NCI-H460 (cell line): ENCODE data around the gene MPZL3. TPM values are rescaled to one million over a fixed set of nuclear protein-coding genes. Genes with fewer than 3 reads are reported as not detected.
A peak's percentile ranks its signal among the peaks of the same experiment; 100 is the strongest.

Source experiments
- DNase-seq: peaks from one replicate; pipeline ENCODE4 v3.0.0-alpha.2; 2016; ENCODE audit warnings: low read depth; ENCODE audit errors: extremely low read depth
- total RNA-seq: library from RNA; depleted of rRNA; stranded (reverse); fragments of >200 nt; shearing (Covaris generic); gene quantifications from 2 replicates; pipeline ENCODE4 v1.2.3, GENCODE V29; 2014

MPZL3 gene
- total RNA-seq, 1 experiment from 2014 or later, result 3.4 TPM

DNA sequence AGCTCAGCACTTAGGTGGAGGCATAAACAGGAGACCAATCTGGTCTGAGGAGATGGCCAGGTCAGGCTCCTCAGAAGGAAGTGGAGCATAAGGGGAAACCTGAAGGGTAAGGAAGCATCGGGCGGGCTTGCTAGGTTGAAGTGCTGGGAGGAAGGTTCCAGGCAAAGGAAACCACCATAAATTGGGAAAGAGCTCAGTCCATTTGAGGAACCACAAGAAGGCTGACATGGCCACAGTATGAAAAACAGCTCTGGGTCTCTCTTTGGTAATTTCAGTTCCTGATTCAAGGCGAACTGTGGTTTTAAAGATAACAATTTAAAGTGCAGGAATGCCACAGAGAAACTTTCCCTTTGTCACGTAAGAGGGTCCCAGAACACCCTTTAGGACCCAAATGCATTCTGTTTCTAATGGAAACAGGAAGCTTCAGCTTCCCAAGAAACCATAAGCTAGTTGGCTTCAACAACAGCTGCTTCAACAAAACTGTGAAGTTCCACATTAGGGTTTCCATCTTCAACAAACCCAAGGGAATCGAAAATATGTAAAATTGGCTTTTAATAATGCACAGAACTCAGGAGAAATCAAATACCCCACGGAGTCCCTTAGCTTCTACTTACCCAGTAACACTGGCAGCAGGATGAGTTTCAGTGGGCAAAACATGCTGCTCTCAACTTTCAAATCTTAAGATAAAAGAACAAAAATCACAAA, 37.8 kb downstream of the MPZL3 start:
- no peak for DNase-seq

DNA sequence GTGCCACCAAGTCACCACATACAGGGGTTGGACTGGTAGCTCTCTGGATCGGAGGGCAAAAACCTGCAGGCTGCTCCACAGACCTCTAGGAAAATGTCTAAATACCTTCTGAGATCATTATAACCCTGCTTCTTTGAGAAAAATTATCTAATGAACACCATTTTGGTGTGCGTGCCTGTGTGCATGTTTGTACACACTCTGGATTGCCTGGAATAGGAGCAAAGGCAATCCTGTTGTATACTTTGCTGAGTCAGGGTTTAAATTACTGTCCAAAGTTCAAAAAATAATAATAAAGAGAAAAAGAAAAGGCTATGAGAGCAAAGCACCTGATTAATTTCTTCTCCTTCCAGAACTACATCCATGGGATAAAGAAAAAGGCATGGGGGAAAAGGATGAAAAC, 38.4 kb downstream of the MPZL3 start:
- DNase-seq, result no peak

GRCh38 chr11:118213201-118213600, 39.0 kb downstream of the MPZL3 start:
- no peak for DNase-seq

GRCh38 chr11:118212781-118213191, 39.4 kb downstream of the MPZL3 start:
- no peak for DNase-seq

GRCh38 chr11:118212131-118212725, 39.9 kb downstream of the MPZL3 start:
- DNase-seq, result no peak

GRCh38 chr11:118211006-118211405, 41.2 kb downstream of the MPZL3 start:
- no peak for DNase-seq

GRCh38 chr11:118210323-118210722, 41.8 kb downstream of the MPZL3 start:
- no peak for DNase-seq

DNA sequence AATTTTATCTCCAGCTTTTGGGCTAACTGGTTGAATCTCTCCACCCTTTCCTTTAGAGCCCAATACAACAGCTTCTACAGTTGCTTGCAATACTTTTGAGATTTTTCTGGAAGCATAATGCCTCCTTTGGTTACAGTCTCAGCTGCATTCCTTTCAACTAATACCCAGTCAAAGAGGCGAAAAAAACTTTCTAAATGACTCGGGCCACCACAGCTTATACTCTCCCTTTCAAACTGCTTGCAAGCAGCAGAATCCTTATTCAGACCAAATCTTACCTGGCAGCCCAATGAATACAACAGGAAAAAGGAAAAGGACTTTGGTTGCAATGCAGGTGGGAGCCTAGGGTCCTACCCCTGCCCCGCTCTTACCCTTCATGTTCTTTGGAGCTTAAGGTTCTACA, 43.1 kb downstream of the MPZL3 start:
- DNase-seq, result no peak

GRCh38 chr11:118207079-118207478, 45.1 kb downstream of the MPZL3 start:
- no peak for DNase-seq

- no peak for DNase-seq
These were observed 45.7 kb downstream of the MPZL3 start for GRCh38 chr11:118206391-118207031.

DNA sequence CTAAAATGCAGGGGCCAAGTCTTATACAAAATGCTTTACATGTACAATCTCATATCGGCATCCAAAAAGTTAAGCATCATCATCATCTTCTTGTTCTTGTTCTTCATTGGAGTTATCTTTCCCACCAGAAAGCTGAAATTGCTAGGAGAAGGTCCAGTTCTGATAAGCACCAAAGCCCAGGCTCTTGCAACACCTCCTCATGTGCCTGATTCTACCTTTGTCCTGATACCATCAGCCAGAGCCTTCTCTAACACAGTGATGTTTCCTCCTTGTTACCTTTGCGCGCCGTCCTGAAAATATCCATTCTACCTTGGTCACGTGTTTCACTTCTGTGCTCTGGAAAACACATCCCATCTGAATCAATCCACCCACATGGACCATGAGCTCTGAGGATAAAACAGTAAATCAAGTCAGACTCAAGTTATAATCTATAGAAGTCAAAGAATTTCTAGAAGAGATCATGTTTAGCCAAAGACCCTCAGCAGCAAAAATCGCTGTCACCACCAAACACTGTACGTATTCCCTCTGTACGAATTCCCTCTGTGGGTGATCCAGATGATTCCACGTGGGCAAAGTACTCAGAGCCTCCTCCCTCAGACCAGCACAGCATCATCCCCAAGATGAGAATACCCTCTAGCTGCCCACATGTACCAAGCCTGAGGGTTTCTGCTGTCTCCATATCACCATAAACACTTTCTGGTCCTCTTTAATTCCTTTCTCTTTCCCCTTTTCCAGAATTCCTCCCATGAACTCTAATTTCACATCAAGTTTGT, 46.4 kb downstream of the MPZL3 start:
- no peak for DNase-seq

- DNase-seq, result no peak
These were observed 49.4 kb downstream of the MPZL3 start for GRCh38 chr11:118202599-118203422.

DNA sequence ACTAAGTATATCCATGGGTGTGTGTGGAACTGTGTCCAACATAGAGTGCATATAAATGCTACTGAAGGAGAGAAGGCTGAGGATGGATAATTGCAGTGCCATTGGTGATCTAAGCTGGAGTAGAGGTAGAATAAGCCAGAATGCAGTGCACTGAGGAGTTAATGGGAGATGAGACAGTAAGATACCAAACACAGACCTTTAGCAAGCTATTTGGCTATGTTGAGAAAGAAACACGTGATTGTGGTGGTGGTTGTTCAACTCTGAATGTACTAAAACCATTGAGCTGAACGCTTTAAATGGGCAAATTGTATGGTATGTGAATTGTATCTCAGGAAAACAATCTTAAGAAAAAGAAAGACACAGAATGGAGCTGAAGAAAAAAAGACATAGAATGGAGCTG, 50.2 kb downstream of the MPZL3 start:
- DNase-seq, result no peak

GRCh38 chr11:118200901-118201680, 51.1 kb downstream of the MPZL3 start:
- DNase-seq, result no peak

GRCh38 chr11:118200497-118200896, 51.7 kb downstream of the MPZL3 start:
- no peak for DNase-seq

DNA sequence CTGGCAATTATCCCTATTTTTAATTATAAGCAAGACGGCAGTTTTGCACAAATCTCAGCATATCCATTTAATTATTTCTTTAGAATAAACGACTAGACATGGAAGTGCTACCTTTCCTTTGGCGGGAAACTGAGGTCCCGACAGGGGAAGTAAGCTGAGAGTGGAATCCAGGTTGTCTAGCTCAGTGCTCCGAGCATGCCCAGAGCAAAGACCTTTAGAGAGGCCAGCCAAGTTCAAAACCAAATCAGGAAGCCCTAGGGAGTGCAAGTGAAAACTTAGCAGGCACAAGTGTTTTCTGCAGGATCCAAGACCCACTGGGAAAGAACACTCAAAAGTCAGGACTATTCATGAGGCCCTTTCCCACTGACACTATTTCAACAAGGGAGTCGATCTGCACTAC, 53.0 kb downstream of the MPZL3 start:
- no peak for DNase-seq

DNA sequence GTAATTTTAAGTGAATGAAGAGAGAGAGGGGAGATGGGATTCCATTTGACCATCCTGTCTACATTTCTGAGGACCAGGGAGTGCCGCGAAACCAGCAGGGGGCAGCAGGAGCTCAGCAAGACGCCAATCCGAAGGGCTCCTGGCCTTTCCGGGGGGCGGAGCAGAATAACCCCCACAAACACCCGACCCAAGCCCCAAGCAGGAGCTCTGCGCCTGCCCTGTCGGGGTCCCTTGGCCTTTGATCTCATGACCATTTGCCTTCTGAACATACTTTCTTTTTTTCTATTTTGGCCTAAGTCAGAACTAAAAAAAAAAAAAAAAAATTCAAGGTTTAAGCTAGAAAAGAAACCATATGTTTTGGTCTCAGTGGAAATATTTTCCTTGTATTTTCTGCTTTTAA, 53.8 kb downstream of the MPZL3 start:
- DNase-seq, result peak; percentile 40

GRCh38 chr11:118194835-118195627, 57.1 kb downstream of the MPZL3 start:
- DNase-seq, result no peak
